GM21576 (cell line): ENCODE measurements around the gene NRXN2.

Experiments
- ATAC-seq: cut with Tn5 transposase; IDR thresholded peaks from one replicate; pipeline ENCODE4 v1.9.1; 2021; ENCODE audit warnings: mild to moderate bottlenecking, moderate library complexity; ENCODE audit not compliant: unreplicated experiment

NRXN2 gene

GRCh38 chr11:64556721-64557250, 166.2 kb downstream of the NRXN2 start:
- ATAC-seq, result no peak
